A549 (cell line): Measurements from ENCODE around the gene LRRC7. TPM values are rescaled to one million over a fixed set of nuclear protein-coding genes. Genes with fewer than 3 reads are reported as not detected.

ENCODE experiments used
- ATAC-seq, 2 experiments: fragments of 200-7000 bp in 1 of 2; fragments of >200 bp in 1 of 2; cut with Nextera tagmentation in 1 of 2; cut with Tn5 transposase in 1 of 2; 3 replicates each; pipeline versions ENCODE4 v1.8.0 to v1.9.1; 2018 to 2020; ENCODE audit warnings: mild to moderate bottlenecking in 1 of 2, moderate library complexity in 1 of 2
- CTCF ChIA-PET: fragments of 300-600 bp; sonication (Branson Sonifier 250); formaldehyde crosslinking; extraction: SDS; loops from one replicate; lab custom pipeline; 2021; ENCODE audit warnings: antibody characterized with exemption, inconsistent platforms; lab: Yijun Ruan, JAX
- POLR2A ChIA-PET: fragments of 350-600 bp; formaldehyde crosslinking; extraction: SDS; loops from one replicate; lab custom pipeline; 2021; ENCODE audit warnings: antibody characterized with exemption, inconsistent platforms; lab: Yijun Ruan, JAX
- DNase-seq, 2 experiments: peaks; one replicate each; pipeline versions ENCODE4 v3.0.0 to v3.0.0-alpha.2; 2011 to 2016; ENCODE audit warnings: low read depth in 1 of 2, low spot score in 1 of 2
- FAIRE-seq: peaks from 2 replicates; lab custom pipeline; 2011; peaks lifted over from hg19 to GRCh38; lab: Jason Lieb, UNC
- H3K27ac ChIP-seq, 2 experiments: fragments of >200 bp; sonication (Bioruptor Twin); formaldehyde crosslinking; 3 replicates each; pipeline ENCODE4 v1.5.1; 2016 to 2017
- H3K4me1 ChIP-seq: fragments of >200 bp; sonication (Bioruptor Twin); formaldehyde crosslinking; 3 replicates; pipeline ENCODE4 v1.6.1; 2016
- H3K4me2 ChIP-seq: fragments of >200 bp; sonication (Bioruptor Twin); formaldehyde crosslinking; 3 replicates; pipeline ENCODE4 v1.6.1; 2016
- H3K4me3 ChIP-seq: fragments of >200 bp; sonication (Bioruptor Twin); formaldehyde crosslinking; 3 replicates; pipeline ENCODE4 v1.5.1; 2016
- H3K9me3 ChIP-seq: fragments of >200 bp; sonication (Bioruptor Twin); formaldehyde crosslinking; 3 replicates; pipeline ENCODE4 v1.6.1; 2016
- BHLHE40 ChIP-seq: IDR thresholded peaks from 2 replicates; pipeline ENCODE4 v1.6.1; 2012; ENCODE audit warnings: low read depth, low read length, inconsistent platforms
- CBX2 ChIP-seq: fragments of 200-600 bp; sonication (generic); IDR thresholded peaks from 2 replicates; pipeline ENCODE4 v1.6.1; 2016; ENCODE audit warnings: low read depth, mild to moderate bottlenecking, borderline replicate concordance
- CHD2 ChIP-seq: fragments of 150-350 bp; IDR thresholded peaks from 2 replicates; pipeline ENCODE4 v1.6.1; 2014; ENCODE audit warnings: low read length; ENCODE audit not compliant: partially characterized antibody
- EP300 ChIP-seq, 2 experiments: fragments of >200 bp; sonication (Bioruptor Twin); formaldehyde crosslinking; IDR thresholded peaks; 2 replicates in 1 of 2; 3 replicates in 1 of 2; pipeline ENCODE4 v1.6.1; 2016 to 2017
- ESRRA ChIP-seq: fragments of 150-350 bp; IDR thresholded peaks from 2 replicates; pipeline ENCODE4 v1.6.1; 2014; ENCODE audit warnings: mild to moderate bottlenecking, low read length, borderline replicate concordance
- FOSL2 ChIP-seq, 2 experiments: fragments of 450-650 bp in 1 of 2; fragments of >200 bp in 1 of 2; sonication (Bioruptor Twin) in 1 of 2; formaldehyde crosslinking; IDR thresholded peaks; 2 replicates each; pipeline versions ENCODE4 v1.5.0 to v1.6.1; 2016 to 2020; ENCODE audit warnings: mild to moderate bottlenecking in 1 of 2, moderate library complexity in 1 of 2
- FOXS1 ChIP-seq: fragments of 250-450 bp; sonication (Bioruptor Pico); IDR thresholded peaks from 2 replicates; pipeline ENCODE4 v1.5.0; 2020; ENCODE audit warnings: mild to moderate bottlenecking, moderate library complexity
- HDAC2 ChIP-seq: fragments of 200-600 bp; sonication (generic); IDR thresholded peaks from 2 replicates; pipeline ENCODE4 v1.6.1; 2016
- HOXA7 ChIP-seq: fragments of 250-450 bp; sonication (Bioruptor Pico); IDR thresholded peaks from 2 replicates; pipeline ENCODE4 v1.5.0; 2020; ENCODE audit warnings: mild to moderate bottlenecking, moderate library complexity
- HOXB13 ChIP-seq: fragments of 250-450 bp; sonication (Bioruptor Pico); IDR thresholded peaks from 2 replicates; pipeline ENCODE4 v1.5.0; 2020; ENCODE audit warnings: low read depth, mild to moderate bottlenecking, moderate library complexity
- HOXB5 ChIP-seq: fragments of 250-450 bp; sonication (Bioruptor Pico); IDR thresholded peaks from 2 replicates; pipeline ENCODE4 v1.5.0; 2020; ENCODE audit warnings: mild to moderate bottlenecking, moderate library complexity
- JUNB ChIP-seq: fragments of >200 bp; sonication (Bioruptor Twin); formaldehyde crosslinking; IDR thresholded peaks from 2 replicates; pipeline ENCODE4 v1.6.1; 2016
- KDM1A ChIP-seq: fragments of 200-600 bp; sonication (generic); IDR thresholded peaks from 2 replicates; pipeline ENCODE4 v1.6.1; 2016; ENCODE audit warnings: low read depth, mild to moderate bottlenecking
- MAFK ChIP-seq: fragments of 450-650 bp; IDR thresholded peaks from 2 replicates; pipeline ENCODE4 v1.6.1; 2014; ENCODE audit not compliant: partially characterized antibody
- MYC ChIP-seq: IDR thresholded peaks from 2 replicates; pipeline ENCODE4 v1.6.1; 2012; ENCODE audit warnings: mild to moderate bottlenecking, inconsistent platforms, low read length, improper control_type of control experiment, borderline replicate concordance
- POLR2A ChIP-seq: IDR thresholded peaks from 2 replicates; pipeline ENCODE4 v1.6.1; 2012; ENCODE audit warnings: mild to moderate bottlenecking, low read length
- POLR2AphosphoS2 ChIP-seq: conservative IDR thresholded peaks from 2 replicates; pipeline ENCODE4 v1.6.1; 2012; ENCODE audit warnings: low read length, improper control_type of control experiment, inconsistent platforms
- RNF2 ChIP-seq: fragments of 200-600 bp; sonication (generic); IDR thresholded peaks from 2 replicates; pipeline ENCODE4 v1.6.1; 2016; ENCODE audit warnings: low read depth, mild to moderate bottlenecking, antibody characterized with exemption, moderate library complexity, borderline replicate concordance
- SMC3 ChIP-seq: fragments of >200 bp; sonication (Bioruptor Twin); formaldehyde crosslinking; IDR thresholded peaks from 3 replicates; pipeline ENCODE4 v1.6.1; 2018; ENCODE audit warnings: inconsistent platforms
- TFCP2L1 ChIP-seq: fragments of 250-450 bp; sonication (Bioruptor Pico); IDR thresholded peaks from 2 replicates; pipeline ENCODE4 v1.5.0; 2021; ENCODE audit warnings: mild to moderate bottlenecking
- ZNF302 ChIP-seq: fragments of 250-450 bp; sonication (Bioruptor Pico); IDR thresholded peaks from 2 replicates; pipeline ENCODE4 v1.9.0; 2021; ENCODE audit warnings: inconsistent platforms, mild to moderate bottlenecking, moderate library complexity
- WGBS: methylation state at CpG from one replicate; pipeline ENCODE4 v1.1.6; 2017; ENCODE audit errors: missing lambda C conversion rate; 5-methylcytosine and 5-hydroxymethylcytosine counted together
- polyA plus RNA-seq, 4 experiments: library from polyadenylated mRNA; depleted of rRNA in 3 of 4; stranded (reverse); fragments of >200 nt; fragmentation: RNase III in 1 of 4; extraction: RNeasy Plus Mini Kit Qiagen cat#74134 plus additional on column Dnase treatment in 1 of 4; gene quantifications; 2 replicates in 3 of 4; 3 replicates in 1 of 4; pipeline ENCODE4 v1.2.3, GENCODE V29; 2011 to 2017
- TF ChIP-seq, protein P1 (sequence below): IDR thresholded peaks from 2 replicates; pipeline ENCODE4 v1.6.1; 2012
- TF ChIP-seq, protein P2 (sequence below): fragments of 450-650 bp; IDR thresholded peaks from 2 replicates; pipeline ENCODE4 v1.6.1; 2014; ENCODE audit warnings: antibody characterized with exemption
- TF ChIP-seq, protein P3 (sequence below): fragments of >200 bp; sonication (Bioruptor Twin); formaldehyde crosslinking; IDR thresholded peaks from 3 replicates; pipeline ENCODE4 v1.5.1; 2016
- TF ChIP-seq, protein P4 (sequence below): IDR thresholded peaks from 2 replicates; pipeline ENCODE4 v1.6.1; 2012
- TF ChIP-seq, protein P5 (sequence below): fragments of 250-450 bp; sonication (Bioruptor Pico); IDR thresholded peaks from 2 replicates; pipeline ENCODE4 v1.5.0; 2020; ENCODE audit warnings: low read depth, mild to moderate bottlenecking, moderate library complexity
- TF ChIP-seq, protein P6 (sequence below): fragments of 150-350 bp; IDR thresholded peaks from 2 replicates; pipeline ENCODE4 v1.6.1; 2014; ENCODE audit warnings: low read depth, mild to moderate bottlenecking, low read length
- TF ChIP-seq, protein P7 (sequence below): fragments of 200-600 bp; sonication (generic); IDR thresholded peaks from 2 replicates; pipeline ENCODE4 v1.6.1; 2016; ENCODE audit warnings: antibody characterized with exemption, mild to moderate bottlenecking, moderate library complexity

Gene LRRC7
- polyA plus RNA-seq, 2 of the 4 experiments (the other 2 are of a cell fraction), result not detected

DNA sequence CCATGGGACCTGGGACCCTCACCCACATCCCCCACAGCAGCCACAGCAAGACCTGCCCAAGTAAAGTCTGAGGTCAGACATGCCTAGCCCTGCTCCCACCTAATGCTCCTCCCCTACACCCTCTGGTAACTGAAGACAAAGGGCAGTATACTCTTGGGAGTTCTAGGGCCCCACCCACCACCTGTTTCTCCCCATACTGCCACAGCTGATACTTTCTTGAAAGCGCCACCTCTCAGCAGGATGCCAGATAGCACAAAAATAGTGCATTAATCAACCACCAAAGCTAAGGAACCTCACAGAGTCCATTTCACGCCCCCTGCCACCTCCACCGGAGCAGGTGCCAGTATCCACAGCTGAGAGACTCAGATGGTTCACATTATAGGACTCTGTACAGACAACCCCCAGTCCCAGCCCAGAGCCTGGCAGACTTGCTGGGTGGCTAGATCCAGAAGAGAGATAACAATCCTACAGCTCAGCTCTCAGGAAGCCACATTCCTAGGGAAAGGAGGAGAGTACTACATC lies 399.6 kb downstream of the LRRC7 start:
- no peak overlapping the region for H3K27ac ChIP-seq
- H3K4me2 ChIP-seq, result no peak overlapping the region
- no peak for TF ChIP-seq FOXS1 (CRISPR knock-in tag)
- no peak for TF ChIP-seq EP300 (IDR thresholded peaks at IDR 0.05)
- TF ChIP-seq, protein P1, sequence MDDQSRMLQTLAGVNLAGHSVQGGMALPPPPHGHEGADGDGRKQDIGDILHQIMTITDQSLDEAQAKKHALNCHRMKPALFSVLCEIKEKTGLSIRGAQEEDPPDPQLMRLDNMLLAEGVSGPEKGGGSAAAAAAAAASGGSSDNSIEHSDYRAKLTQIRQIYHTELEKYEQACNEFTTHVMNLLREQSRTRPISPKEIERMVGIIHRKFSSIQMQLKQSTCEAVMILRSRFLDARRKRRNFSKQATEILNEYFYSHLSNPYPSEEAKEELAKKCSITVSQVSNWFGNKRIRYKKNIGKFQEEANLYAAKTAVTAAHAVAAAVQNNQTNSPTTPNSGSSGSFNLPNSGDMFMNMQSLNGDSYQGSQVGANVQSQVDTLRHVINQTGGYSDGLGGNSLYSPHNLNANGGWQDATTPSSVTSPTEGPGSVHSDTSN, result no peak
- no peak for TF ChIP-seq MYC
- no peak for TF ChIP-seq CHD2
- TF ChIP-seq KDM1A, result no peak
- no peak for TF ChIP-seq CBX2
- no peak for TF ChIP-seq TFCP2L1
- TF ChIP-seq FOSL2 (IDR thresholded peaks at IDR 0.05), result no peak
- TF ChIP-seq FOSL2 (CRISPR knock-in tag; IDR thresholded peaks at IDR 0.05), result no peak
- TF ChIP-seq, protein P2, sequence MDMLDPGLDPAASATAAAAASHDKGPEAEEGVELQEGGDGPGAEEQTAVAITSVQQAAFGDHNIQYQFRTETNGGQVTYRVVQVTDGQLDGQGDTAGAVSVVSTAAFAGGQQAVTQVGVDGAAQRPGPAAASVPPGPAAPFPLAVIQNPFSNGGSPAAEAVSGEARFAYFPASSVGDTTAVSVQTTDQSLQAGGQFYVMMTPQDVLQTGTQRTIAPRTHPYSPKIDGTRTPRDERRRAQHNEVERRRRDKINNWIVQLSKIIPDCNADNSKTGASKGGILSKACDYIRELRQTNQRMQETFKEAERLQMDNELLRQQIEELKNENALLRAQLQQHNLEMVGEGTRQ, result no peak
- TF ChIP-seq, protein P3, sequence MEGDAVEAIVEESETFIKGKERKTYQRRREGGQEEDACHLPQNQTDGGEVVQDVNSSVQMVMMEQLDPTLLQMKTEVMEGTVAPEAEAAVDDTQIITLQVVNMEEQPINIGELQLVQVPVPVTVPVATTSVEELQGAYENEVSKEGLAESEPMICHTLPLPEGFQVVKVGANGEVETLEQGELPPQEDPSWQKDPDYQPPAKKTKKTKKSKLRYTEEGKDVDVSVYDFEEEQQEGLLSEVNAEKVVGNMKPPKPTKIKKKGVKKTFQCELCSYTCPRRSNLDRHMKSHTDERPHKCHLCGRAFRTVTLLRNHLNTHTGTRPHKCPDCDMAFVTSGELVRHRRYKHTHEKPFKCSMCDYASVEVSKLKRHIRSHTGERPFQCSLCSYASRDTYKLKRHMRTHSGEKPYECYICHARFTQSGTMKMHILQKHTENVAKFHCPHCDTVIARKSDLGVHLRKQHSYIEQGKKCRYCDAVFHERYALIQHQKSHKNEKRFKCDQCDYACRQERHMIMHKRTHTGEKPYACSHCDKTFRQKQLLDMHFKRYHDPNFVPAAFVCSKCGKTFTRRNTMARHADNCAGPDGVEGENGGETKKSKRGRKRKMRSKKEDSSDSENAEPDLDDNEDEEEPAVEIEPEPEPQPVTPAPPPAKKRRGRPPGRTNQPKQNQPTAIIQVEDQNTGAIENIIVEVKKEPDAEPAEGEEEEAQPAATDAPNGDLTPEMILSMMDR, result no peak
- TF ChIP-seq HOXB5 (CRISPR knock-in tag), result no peak
- TF ChIP-seq, protein P4, sequence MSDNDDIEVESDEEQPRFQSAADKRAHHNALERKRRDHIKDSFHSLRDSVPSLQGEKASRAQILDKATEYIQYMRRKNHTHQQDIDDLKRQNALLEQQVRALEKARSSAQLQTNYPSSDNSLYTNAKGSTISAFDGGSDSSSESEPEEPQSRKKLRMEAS, result no peak
- TF ChIP-seq ESRRA, result no peak
- TF ChIP-seq SMC3, result no peak
- TF ChIP-seq, protein P5, sequence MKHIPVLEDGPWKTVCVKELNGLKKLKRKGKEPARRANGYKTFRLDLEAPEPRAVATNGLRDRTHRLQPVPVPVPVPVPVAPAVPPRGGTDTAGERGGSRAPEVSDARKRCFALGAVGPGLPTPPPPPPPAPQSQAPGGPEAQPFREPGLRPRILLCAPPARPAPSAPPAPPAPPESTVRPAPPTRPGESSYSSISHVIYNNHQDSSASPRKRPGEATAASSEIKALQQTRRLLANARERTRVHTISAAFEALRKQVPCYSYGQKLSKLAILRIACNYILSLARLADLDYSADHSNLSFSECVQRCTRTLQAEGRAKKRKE, result no peak
- TF ChIP-seq, protein P6, sequence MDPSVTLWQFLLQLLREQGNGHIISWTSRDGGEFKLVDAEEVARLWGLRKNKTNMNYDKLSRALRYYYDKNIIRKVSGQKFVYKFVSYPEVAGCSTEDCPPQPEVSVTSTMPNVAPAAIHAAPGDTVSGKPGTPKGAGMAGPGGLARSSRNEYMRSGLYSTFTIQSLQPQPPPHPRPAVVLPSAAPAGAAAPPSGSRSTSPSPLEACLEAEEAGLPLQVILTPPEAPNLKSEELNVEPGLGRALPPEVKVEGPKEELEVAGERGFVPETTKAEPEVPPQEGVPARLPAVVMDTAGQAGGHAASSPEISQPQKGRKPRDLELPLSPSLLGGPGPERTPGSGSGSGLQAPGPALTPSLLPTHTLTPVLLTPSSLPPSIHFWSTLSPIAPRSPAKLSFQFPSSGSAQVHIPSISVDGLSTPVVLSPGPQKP, result no peak
- no peak for TF ChIP-seq POLR2AphosphoS2
- no peak for TF ChIP-seq RNF2
- FAIRE-seq, result no peak
- H3K4me1 ChIP-seq, result no peaks in the 10 kb centered on the region
- 7% methylated on average over 3 of the region's 3 CpGs for WGBS
- ChIA-PET CTCF (no interaction called here), POLR2A (no interaction called here)
- no peaks in the 10 kb centered on the region for H3K9me3 ChIP-seq
- no peak overlapping the region for H3K4me3 ChIP-seq
- no peak for DNase-seq
- no peak for ATAC-seq

DNA sequence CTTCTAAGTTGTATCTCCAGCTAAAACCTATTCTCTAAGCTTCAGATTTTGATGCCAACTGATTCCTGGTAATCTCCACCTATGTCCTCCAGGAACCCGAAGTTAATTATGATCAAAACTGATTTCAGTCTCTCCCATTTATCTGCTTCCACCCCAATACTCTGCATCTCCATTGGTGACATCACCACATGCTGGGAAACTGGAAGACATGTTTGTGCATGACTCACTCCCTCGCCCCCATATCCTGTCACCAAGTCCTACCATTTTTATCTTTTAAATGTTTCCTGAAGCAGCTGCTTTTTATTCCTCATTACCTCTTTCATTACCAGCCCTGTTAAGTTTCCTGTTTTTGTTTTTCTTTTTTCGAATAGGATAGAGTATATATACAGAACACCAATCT lies 409.2 kb downstream of the LRRC7 start:
- Histone ChIP-seq H3K4me2 (no peak overlapping the region), H3K4me3 (no peak overlapping the region), H3K27ac (no peak overlapping the region), H3K4me1 (no peaks in the 10 kb centered on the region), H3K9me3 (no peaks in the 10 kb centered on the region)
- WGBS, result 0% methylated on average over 3 of the region's 3 CpGs
- FAIRE-seq (no peak), ATAC-seq (no peak), DNase-seq (no peak)
- POLR2A ChIA-PET, result no interaction called here
- CTCF ChIA-PET, result no interaction called here
- TF ChIP-seq BHLHE40, result no peak
- no peak for TF ChIP-seq ZNF302
- no peak for TF ChIP-seq HDAC2
- no peak for TF ChIP-seq MAFK
- TF ChIP-seq, protein P7, sequence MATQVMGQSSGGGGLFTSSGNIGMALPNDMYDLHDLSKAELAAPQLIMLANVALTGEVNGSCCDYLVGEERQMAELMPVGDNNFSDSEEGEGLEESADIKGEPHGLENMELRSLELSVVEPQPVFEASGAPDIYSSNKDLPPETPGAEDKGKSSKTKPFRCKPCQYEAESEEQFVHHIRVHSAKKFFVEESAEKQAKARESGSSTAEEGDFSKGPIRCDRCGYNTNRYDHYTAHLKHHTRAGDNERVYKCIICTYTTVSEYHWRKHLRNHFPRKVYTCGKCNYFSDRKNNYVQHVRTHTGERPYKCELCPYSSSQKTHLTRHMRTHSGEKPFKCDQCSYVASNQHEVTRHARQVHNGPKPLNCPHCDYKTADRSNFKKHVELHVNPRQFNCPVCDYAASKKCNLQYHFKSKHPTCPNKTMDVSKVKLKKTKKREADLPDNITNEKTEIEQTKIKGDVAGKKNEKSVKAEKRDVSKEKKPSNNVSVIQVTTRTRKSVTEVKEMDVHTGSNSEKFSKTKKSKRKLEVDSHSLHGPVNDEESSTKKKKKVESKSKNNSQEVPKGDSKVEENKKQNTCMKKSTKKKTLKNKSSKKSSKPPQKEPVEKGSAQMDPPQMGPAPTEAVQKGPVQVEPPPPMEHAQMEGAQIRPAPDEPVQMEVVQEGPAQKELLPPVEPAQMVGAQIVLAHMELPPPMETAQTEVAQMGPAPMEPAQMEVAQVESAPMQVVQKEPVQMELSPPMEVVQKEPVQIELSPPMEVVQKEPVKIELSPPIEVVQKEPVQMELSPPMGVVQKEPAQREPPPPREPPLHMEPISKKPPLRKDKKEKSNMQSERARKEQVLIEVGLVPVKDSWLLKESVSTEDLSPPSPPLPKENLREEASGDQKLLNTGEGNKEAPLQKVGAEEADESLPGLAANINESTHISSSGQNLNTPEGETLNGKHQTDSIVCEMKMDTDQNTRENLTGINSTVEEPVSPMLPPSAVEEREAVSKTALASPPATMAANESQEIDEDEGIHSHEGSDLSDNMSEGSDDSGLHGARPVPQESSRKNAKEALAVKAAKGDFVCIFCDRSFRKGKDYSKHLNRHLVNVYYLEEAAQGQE, result no peak
- TF ChIP-seq HOXA7, result no peak
- TF ChIP-seq JUNB, result no peak
- TF ChIP-seq, protein P4, result no peak
- TF ChIP-seq HOXB13, result no peak
- TF ChIP-seq, protein P2, result no peak
- no peak for TF ChIP-seq POLR2A
